ENCODE data around the gene ZFP1. TPM values are rescaled to one million over a fixed set of nuclear protein-coding genes. Genes with fewer than 3 reads are reported as not detected.

Gene ZFP1
- total and polyA plus RNA-seq, 11 donors: 3.1 to 10.7 (median 5.9) TPM

- Histone ChIP-seq H3K27ac (no peak overlapping the region), H3K36me3 (no peaks in the 10 kb centered on the region), H3K27me3 (no peaks in the 10 kb centered on the region), H3K9me3 (peaks cover 0 to 19% (median 11%) of the 10 kb centered on the region in 12 donors), H3K4me3 (no peak overlapping the region), H3K4me1 (no peaks in the 10 kb centered on the region)
- no peak for DNase-seq
- no peak for TF ChIP-seq POLR2A (IDR thresholded peaks at IDR 0.05)
- TF ChIP-seq CTCF (IDR thresholded peaks at IDR 0.05): no peak
- ATAC-seq: no peak
- WGBS, 4 donors: 32 to 53% (median 37%) methylated on average over 3 of the region's 3 CpGs
- intact Hi-C loops (cut with DNase I): no loop called here
These were observed 33.3 kb downstream of the ZFP1 start for GRCh38 chr16:75181630-75182029.

- Histone ChIP-seq H3K4me1 (no peaks in the 10 kb centered on the region), H3K9me3 (no peaks in the 10 kb centered on the region), H3K4me3 (no peak overlapping the region), H3K36me3 (no peaks in the 10 kb centered on the region), H3K27me3 (peaks cover 0 to 3% (median 0%) of the 10 kb centered on the region in 9 donors), H3K27ac (no peak overlapping the region)
- intact Hi-C loops (cut with DNase I): no loop called here
- DNase-seq (no peak), ATAC-seq (no peak)
- no peak for TF ChIP-seq POLR2A (IDR thresholded peaks at IDR 0.05)
- TF ChIP-seq CTCF (IDR thresholded peaks at IDR 0.05): no peak
- WGBS, 4 donors: 88 to 90% (median 89%) methylated on average over 14 of the region's 14 CpGs
These were observed 40.6 kb downstream of the ZFP1 start for GRCh38 chr16:75188832-75189477.

- H3K36me3 ChIP-seq: no peaks in the 10 kb centered on the region
- no peaks in the 10 kb centered on the region for H3K9me3 ChIP-seq
- DNase-seq: no peak
- WGBS, 4 donors: 81 to 91% (median 84%) methylated on average over 8 of the region's 8 CpGs
- H3K27me3 ChIP-seq: peaks cover 0 to 3% (median 0%) of the 10 kb centered on the region in 9 donors
- TF ChIP-seq CTCF (IDR thresholded peaks at IDR 0.05) (no peak), POLR2A (IDR thresholded peaks at IDR 0.05) (no peak)
- no peak overlapping the region for H3K27ac ChIP-seq
- ATAC-seq: no peak
- intact Hi-C loops (cut with DNase I): loop anchor here in 4 of 10 donors (10.0 kb wide), 3 partner anchors 215 to 575 kb away; partner anchors contain the start of gene TMEM170A (in 1 of the 4)
- no peaks in the 10 kb centered on the region for H3K4me1 ChIP-seq
- no peak overlapping the region for H3K4me3 ChIP-seq
These were observed 41.4 kb downstream of the ZFP1 start for GRCh38 chr16:75189638-75190245.

- Histone ChIP-seq H3K36me3 (no peaks in the 10 kb centered on the region), H3K9me3 (no peaks in the 10 kb centered on the region), H3K4me3 (no peak overlapping the region), H3K4me1 (peaks cover 0 to 1% (median 0%) of the 10 kb centered on the region in 12 donors), H3K27ac (no peak overlapping the region), H3K27me3 (peaks cover 0 to 14% (median 4%) of the 10 kb centered on the region in 9 donors)
- intact Hi-C loops (cut with DNase I): loop anchor here in 4 of 10 donors (10.0 kb wide), 3 partner anchors 212 to 572 kb away; partner anchors contain the start of gene TMEM170A (in 1 of the 4)
- TF ChIP-seq CTCF (IDR thresholded peaks at IDR 0.05) (no peak), POLR2A (IDR thresholded peaks at IDR 0.05) (no peak)
- ATAC-seq (no peak), DNase-seq (no peak)
- 91 to 94% (median 92%) methylated on average over 18 to 21 of the region's 21 CpGs for WGBS, 4 donors
These were observed 44.4 kb downstream of the ZFP1 start for GRCh38 chr16:75192606-75193264.
